Stimulated activated CD4-positive, alpha-beta T cell treated with anti-CD3 and anti-CD28 coated beads, Interleukin-1b, Interleukin-23, amount 100 ng/mL, for 1 hour (primary cell): ENCODE measurements around the gene STUM.
"Not testable (repeated sequence)": the region's sequence is repeated elsewhere in the genome, so short reads cannot be mapped to it uniquely, and the experiment has no call there.

Source experiments
- DNase-seq, 2 donors: peaks; one replicate each; pipeline ENCODE4 v3.0.0-alpha.2; 2020; ENCODE audit warnings: low read depth in 2 of 2

The STUM gene

GRCh38 chr1:226603858-226604559, 55.4 kb downstream of the STUM start:
- DNase-seq = no peak

GRCh38 chr1:226604560-226605317, 56.2 kb downstream of the STUM start:
- DNase-seq = no peak

- DNase-seq = no peak
Observed at GRCh38 chr1:226605318-226605950, 56.9 kb downstream of the STUM start.

- no peak for DNase-seq
Observed at GRCh38 chr1:226606311-226607267, 58.0 kb downstream of the STUM start.

GRCh38 chr1:226607268-226607660, 58.7 kb downstream of the STUM start:
- no peak for DNase-seq

- no peak for DNase-seq
Observed at GRCh38 chr1:226607821-226608220, 59.3 kb downstream of the STUM start.

GRCh38 chr1:226608699-226609505, 60.3 kb downstream of the STUM start:
- peak; percentile 23 to 44 for DNase-seq

- no peak for DNase-seq
Observed at GRCh38 chr1:226609836-226610455, 61.4 kb downstream of the STUM start.

GRCh38 chr1:226610671-226611070, 62.1 kb downstream of the STUM start:
- no peak for DNase-seq

GRCh38 chr1:226611301-226611700, 62.7 kb downstream of the STUM start:
- no peak for DNase-seq

- not testable (repeated sequence) for DNase-seq
Observed at GRCh38 chr1:226611980-226612379, 63.4 kb downstream of the STUM start.

- no peak for DNase-seq
Observed at GRCh38 chr1:226615876-226616275, 67.3 kb downstream of the STUM start.

- no peak for DNase-seq
Observed at GRCh38 chr1:226616636-226617035, 68.1 kb downstream of the STUM start.

- DNase-seq = no peak
Observed at GRCh38 chr1:226617109-226617508, 68.5 kb downstream of the STUM start.

- not testable (repeated sequence) for DNase-seq
Observed at GRCh38 chr1:226617719-226618118, 69.2 kb downstream of the STUM start.

- no peak for DNase-seq
Observed at GRCh38 chr1:226618380-226618779, 69.8 kb downstream of the STUM start.

GRCh38 chr1:226619031-226619430, 70.5 kb downstream of the STUM start:
- DNase-seq = no peak

- no peak for DNase-seq
Observed at GRCh38 chr1:226622012-226622411, 73.4 kb downstream of the STUM start.

GRCh38 chr1:226624526-226624925, 76.0 kb downstream of the STUM start:
- DNase-seq = no peak

GRCh38 chr1:226625326-226625725, 76.8 kb downstream of the STUM start:
- DNase-seq = no peak
